HG03045 (cell line): ENCODE measurements around the gene CRYGS.

Source experiments
- ATAC-seq: cut with Tn5 transposase; IDR thresholded peaks from one replicate; pipeline ENCODE4 v1.9.1; 2021; ENCODE audit warnings: mild to moderate bottlenecking, moderate library complexity; ENCODE audit not compliant: unreplicated experiment

Gene CRYGS

DNA sequence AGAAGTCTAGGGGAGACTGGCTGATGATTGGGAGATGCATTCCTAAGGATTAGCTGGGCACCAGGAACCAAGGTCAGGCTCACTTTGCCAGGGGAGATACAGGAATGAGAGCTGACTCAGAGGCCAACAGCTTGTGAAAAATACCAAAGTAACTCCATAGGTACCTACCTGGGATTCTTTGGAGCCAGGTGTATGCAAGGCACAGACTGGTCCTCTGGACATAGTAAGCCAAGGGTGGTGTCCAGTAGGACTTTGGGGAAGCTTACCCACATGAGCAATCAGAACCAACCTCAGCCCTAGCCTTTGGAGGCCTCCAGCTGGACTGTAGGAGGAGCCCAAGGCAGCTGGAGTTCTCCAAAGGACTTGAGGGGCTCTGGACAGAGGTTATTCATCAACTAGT, 47.5 kb downstream of the CRYGS start:
- ATAC-seq, result no peak

DNA sequence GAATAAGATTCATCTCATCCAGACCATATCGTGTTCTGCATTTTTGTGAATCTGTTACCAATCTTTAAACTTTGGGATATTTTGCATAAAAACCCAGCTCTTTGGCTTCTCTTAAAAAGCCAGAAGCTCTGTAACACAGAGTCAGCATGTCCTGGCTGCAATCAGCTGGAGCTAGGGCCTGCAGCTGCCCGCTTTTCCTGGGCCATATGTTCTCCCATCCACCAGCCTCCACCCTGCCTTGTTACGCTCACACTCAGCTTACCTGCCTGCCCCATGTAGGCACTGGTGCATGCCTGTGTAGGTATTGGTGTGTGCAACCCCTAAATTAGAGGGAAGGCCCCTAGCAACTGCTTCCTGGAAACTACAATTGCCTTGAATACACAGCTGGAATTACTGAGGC, 48.2 kb downstream of the CRYGS start:
- ATAC-seq, result no peak

DNA sequence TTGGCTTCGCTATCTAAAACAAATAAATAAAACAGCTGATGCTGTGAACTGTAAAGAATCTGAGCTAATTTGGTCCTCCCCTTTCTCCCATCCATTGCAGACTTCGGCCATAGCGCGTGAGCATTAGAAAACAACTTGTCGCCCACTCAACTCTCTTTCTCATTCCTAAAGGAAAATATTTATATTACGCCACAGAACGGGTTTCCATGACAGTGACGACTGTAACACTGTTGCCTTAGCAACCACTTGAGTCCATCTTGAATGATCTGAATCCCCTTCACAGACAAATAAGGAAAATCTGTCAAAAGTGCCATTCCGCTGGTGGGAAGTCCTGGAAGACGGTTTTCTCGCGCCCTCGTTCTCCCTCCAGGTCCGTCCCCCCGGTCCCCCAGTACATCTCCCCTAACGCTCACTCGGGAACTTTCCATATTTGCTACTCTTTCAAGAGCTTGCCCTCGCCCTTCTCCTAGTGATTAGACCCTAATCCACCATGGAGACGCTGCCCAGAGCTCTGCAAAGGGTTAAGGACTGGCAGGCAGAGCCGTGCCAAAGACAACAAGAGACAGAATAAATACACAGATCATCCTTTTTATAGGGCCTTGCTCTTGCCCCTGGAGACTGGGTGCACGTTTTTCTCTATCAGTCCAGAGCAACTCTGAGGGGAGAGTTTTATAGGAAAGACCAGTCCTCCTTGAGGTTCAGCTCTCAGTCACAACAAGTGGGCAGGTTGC, 50.5 kb downstream of the CRYGS start:
- ATAC-seq, result no peak

DNA sequence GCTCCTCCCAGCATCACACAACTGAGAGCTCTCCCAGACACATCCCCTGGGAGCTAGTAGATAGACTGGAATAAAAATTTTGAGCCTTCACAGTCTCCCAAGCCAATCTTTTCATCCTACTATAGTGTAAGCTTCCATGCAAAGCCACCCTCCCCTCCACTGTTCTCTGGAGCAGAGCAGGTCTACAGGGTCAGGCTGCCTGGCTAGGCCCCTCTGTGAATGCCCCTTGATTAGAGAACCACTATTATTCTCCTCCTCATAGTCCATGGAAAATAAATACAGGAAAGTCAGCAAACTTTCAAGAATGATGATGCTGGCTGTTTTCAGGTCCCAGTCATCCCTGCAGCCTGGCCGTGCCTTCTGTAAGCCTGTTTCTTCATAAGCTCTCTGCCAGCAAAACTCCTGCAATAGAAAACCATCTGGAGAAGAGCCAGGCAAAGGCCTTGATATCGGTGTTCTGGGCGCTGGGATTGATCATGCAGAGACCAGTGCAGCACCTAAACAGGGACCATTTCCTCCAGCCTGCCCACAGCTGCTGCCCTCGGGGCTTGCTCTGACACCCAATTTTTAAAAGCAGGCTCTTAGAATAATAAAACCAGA, 51.7 kb downstream of the CRYGS start:
- no peak for ATAC-seq

DNA sequence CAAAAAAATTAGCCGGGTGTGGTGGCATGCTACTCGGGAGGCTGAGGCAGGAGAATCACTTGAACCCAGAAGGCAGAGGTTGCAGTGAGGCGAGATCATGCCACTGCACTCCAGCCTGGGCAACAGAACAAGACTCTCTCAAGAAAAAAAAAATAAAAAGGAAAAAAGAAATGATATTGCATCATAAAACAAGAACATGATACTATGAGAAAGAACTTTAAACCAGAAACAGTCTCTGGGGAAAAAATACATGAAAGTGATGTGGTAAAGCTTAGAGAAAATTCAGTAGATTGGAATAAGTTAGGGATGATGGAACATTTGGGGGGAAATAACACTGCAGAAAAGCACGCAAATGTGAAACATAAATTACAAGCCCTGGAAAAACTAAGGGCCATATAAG, 54.7 kb downstream of the CRYGS start:
- no peak for ATAC-seq
